Stimulated activated CD8-positive, alpha-beta memory T cell treated with anti-CD3 and anti-CD28 coated beads, Interleukin-12 subunit alpha, Interleukin-12 subunit beta, amount 100 ng/mL, for 24 hours (primary cell): Measurements from ENCODE around the gene NCEH1.

Source experiments
- DNase-seq: peaks from one replicate; pipeline ENCODE4 v3.0.0-alpha.2; 2020; ENCODE audit errors: extremely low read depth

Gene NCEH1

DNA sequence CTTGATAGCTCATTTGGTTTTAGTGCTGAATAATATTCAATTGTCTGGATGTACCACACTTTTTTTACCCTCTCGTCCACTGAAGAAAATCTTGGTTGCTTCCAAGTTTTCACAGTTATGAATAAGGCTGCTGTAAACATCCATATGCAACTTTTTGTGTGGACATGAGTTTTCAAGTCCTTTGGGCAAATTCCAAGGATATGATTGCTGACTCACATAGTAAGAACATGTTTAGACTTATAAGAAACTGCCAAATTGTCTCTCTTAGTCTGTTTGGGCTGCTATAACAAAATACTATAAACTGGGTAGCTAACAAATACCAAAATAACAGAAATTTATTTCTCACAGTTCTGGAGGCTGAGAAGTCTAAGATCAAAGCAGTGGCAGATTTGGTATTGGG lies 128.2 kb downstream of the NCEH1 start:
- no peak for DNase-seq

DNA sequence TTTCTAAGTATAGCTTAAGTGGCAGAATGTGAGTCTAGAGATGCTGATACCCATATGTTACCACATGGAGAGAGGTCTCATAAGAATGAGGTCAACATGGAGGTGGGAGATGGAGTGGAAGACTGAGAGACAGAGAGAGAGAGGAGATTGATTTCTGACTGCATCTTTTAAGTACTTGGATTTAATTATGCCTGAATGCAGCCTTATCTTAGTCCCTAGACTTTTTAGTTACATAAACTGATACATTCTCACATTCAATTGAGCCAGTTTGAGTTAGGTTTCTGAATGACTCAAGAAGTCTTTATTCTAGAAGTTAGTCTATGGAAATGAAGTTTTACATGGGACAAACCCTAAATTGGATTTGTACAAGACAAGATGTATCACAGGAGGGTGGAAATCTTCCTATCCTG lies 129.1 kb downstream of the NCEH1 start:
- no peak for DNase-seq

DNA sequence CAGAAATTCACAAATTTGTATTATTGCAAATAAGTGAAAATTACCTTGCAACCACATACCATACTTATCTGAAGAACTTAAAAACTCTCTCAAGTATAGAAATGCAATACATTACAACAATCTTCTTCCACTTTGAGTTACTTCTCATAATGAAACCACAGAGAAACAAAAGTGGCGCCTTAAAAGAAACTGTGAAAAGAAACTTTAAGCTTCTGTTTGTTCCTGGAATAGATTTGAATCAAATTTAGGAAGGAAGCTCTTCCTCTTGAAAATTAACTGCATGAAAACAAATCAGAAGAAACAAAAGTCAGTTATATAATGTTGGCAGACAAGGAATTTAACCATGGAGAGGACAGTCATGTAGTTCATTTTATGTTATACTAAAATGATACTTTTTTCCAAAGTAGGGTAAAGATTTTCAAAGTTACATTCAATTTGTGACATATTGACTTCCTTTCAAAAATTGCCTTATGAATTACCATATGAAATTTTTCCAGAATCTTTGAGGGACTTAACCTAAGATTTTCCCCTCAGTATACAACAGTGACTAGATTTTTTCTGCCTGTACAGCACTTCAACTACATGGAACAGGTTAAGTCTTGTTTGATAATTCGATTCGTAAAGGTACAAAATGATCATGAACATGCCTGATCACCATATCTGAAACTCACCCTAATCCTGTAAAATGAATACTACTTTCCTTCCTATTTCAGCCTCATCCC lies 130.0 kb downstream of the NCEH1 start:
- DNase-seq: no peak
